NK-92 (cell line): ENCODE results near the gene ADARB1.
"Not testable (repeated sequence)": the region's sequence is repeated elsewhere in the genome, so short reads cannot be mapped to it uniquely, and the experiment has no call there.

Experiments
- DNase-seq: peaks from one replicate; lab custom pipeline; 2025; ENCODE audit not compliant: unreplicated experiment; lab: John Stamatoyannopoulos, UW

The ADARB1 gene

GRCh38 chr21:45132841-45133573, 58.6 kb downstream of the ADARB1 start:
- DNase-seq: no peak

GRCh38 chr21:45133574-45134278, 59.3 kb downstream of the ADARB1 start:
- not testable (repeated sequence) for DNase-seq

GRCh38 chr21:45134279-45135076, 60.1 kb downstream of the ADARB1 start:
- no peak for DNase-seq

- no peak for DNase-seq
These were observed 60.7 kb downstream of the ADARB1 start for GRCh38 chr21:45135122-45135521.

GRCh38 chr21:45135868-45136267, 61.5 kb downstream of the ADARB1 start:
- no peak for DNase-seq

GRCh38 chr21:45136500-45136899, 62.1 kb downstream of the ADARB1 start:
- DNase-seq: no peak

- no peak for DNase-seq
These were observed 62.7 kb downstream of the ADARB1 start for GRCh38 chr21:45136927-45137611.

GRCh38 chr21:45137612-45137937, 63.2 kb downstream of the ADARB1 start:
- no peak for DNase-seq

- no peak for DNase-seq
These were observed 64.0 kb downstream of the ADARB1 start for GRCh38 chr21:45138199-45139002.

- not testable (repeated sequence) for DNase-seq
These were observed 64.6 kb downstream of the ADARB1 start for GRCh38 chr21:45139003-45139360.

- DNase-seq: no peak
These were observed 65.1 kb downstream of the ADARB1 start for GRCh38 chr21:45139473-45139872.

- DNase-seq: no peak
These were observed 66.1 kb downstream of the ADARB1 start for GRCh38 chr21:45140346-45140940.

- DNase-seq: not testable (repeated sequence)
These were observed 66.6 kb downstream of the ADARB1 start for GRCh38 chr21:45140944-45141343.

GRCh38 chr21:45141507-45141906, 67.1 kb downstream of the ADARB1 start:
- DNase-seq: no peak

- no peak for DNase-seq
These were observed 68.3 kb downstream of the ADARB1 start for GRCh38 chr21:45142469-45143308.

- no peak for DNase-seq
These were observed 69.5 kb downstream of the ADARB1 start for GRCh38 chr21:45143855-45144254.

- DNase-seq: no peak
These were observed 70.8 kb downstream of the ADARB1 start for GRCh38 chr21:45145146-45145545.

- not testable (repeated sequence) for DNase-seq
These were observed 71.5 kb downstream of the ADARB1 start for GRCh38 chr21:45145846-45146245.

- DNase-seq: no peak
These were observed 71.9 kb downstream of the ADARB1 start for GRCh38 chr21:45146306-45146705.
